ENCODE results near the gene MAX. TPM values are rescaled to one million over a fixed set of nuclear protein-coding genes. Genes with fewer than 3 reads are reported as not detected.

Gene MAX
- total and polyA plus RNA-seq, 9 of the 15 experiments (the other 6 are each of a cell fraction or from before 2014, with no cell fraction given) = 15.4 to 96.5 (median 51.6) TPM

GRCh38 chr14:65107200-65107599 is 4.9 kb upstream of the MAX start (continued):
- TF ChIP-seq ZBTB43 (CRISPR knock-in tag; IDR thresholded peaks at IDR 0.05) (no peak), NR2C1 (IDR thresholded peaks at IDR 0.05) (no peak), NR2C1 (tag; IDR thresholded peaks at IDR 0.05) (peak; percentile 57; the same call in 1 of the 2 replicates), CHD7 (IDR thresholded peaks at IDR 0.05; ENCODE audit: low read depth, low read length) (no peak), FOSL1 (tag; conservative IDR thresholded peaks at IDR 0.05) (peak; percentile 56; the same call in 1 of the 2 replicates), DACH1 (IDR thresholded peaks at IDR 0.05; ENCODE audit: partially characterized antibody) (peak; percentile 88), ARID3A (IDR thresholded peaks at IDR 0.05; ENCODE audit: borderline replicate concordance, low read depth, low read length) (0 out of 2 replicates have a peak, but pooled peaks have one; percentile 45), ZNF134 (CRISPR knock-in tag; conservative IDR thresholded peaks at IDR 0.05) (no peak), MTA2 (IDR thresholded peaks at IDR 0.05; ENCODE audit: low read depth) (peak; percentile 66), ZNF766 (CRISPR knock-in tag; conservative IDR thresholded peaks at IDR 0.05) (0 out of 2 replicates have a peak, but pooled peaks have one; percentile 28), SMAD1 (IDR thresholded peaks at IDR 0.05; ENCODE audit: low read depth, low read length, partially characterized antibody) (no peak), ERF (CRISPR knock-in tag; IDR thresholded peaks at IDR 0.05) (no peak), NCOA2 (IDR thresholded peaks at IDR 0.05; ENCODE audit: partially characterized antibody in 2 of 2) (no peak), HDAC2 (IDR thresholded peaks at IDR 0.05) (peak; percentile 40; the same call in 1 of the 2 replicates), NCOR1 (IDR thresholded peaks at IDR 0.05) (peak; percentile 88), ESRRB (CRISPR knock-in tag; IDR thresholded peaks at IDR 0.05; ENCODE audit: borderline replicate concordance) (no peak)

All from K562 (cell line).